HG03095 (cell line): ENCODE measurements around the gene PDRG1.

Experiments used
- ATAC-seq: cut with Tn5 transposase; IDR thresholded peaks from one replicate; pipeline ENCODE4 v1.9.1; 2021; ENCODE audit warnings: moderate library complexity; ENCODE audit not compliant: unreplicated experiment

Gene PDRG1

GRCh38 chr20:31909253-31910070 is 42.4 kb downstream of the PDRG1 start:
- ATAC-seq, result no peak

- no peak for ATAC-seq
Observed at GRCh38 chr20:31908424-31908823, 43.4 kb downstream of the PDRG1 start.

- ATAC-seq, result no peak
Observed at GRCh38 chr20:31908016-31908415, 43.8 kb downstream of the PDRG1 start.

- ATAC-seq, result no peak
Observed at GRCh38 chr20:31907046-31907445, 44.8 kb downstream of the PDRG1 start.

- ATAC-seq, result no peak
Observed at GRCh38 chr20:31906001-31906400, 45.8 kb downstream of the PDRG1 start.

GRCh38 chr20:31903627-31904386 is 48.0 kb downstream of the PDRG1 start:
- no peak for ATAC-seq

- ATAC-seq, result no peak
Observed at GRCh38 chr20:31901615-31902014, 50.2 kb downstream of the PDRG1 start.

GRCh38 chr20:31897541-31897940 is 54.3 kb downstream of the PDRG1 start:
- no peak for ATAC-seq

GRCh38 chr20:31896049-31896448 is 55.8 kb downstream of the PDRG1 start:
- no peak for ATAC-seq

- peak; percentile 97 for ATAC-seq
Observed at GRCh38 chr20:31894980-31895675, 56.7 kb downstream of the PDRG1 start.
